GM23338 (cell line): Measurements from ENCODE around the gene C2CD5. TPM values are rescaled to one million over a fixed set of nuclear protein-coding genes. Genes with fewer than 3 reads are reported as not detected.

ENCODE experiments used
- ATAC-seq: fragments of 200-7000 bp; cut with Tn5 transposase; 3 replicates; pipeline ENCODE4 v1.9.1; 2020
- DNase-seq: peaks from one replicate; pipeline ENCODE4 v3.0.0-alpha.2; 2015; ENCODE audit warnings: low spot score
- H2AFZ ChIP-seq: fragments of 200-600 bp; sonication (generic); 2 replicates; pipeline ENCODE4 v1.8.0; 2016; ENCODE audit warnings: antibody characterized with exemption, mild to moderate bottlenecking, moderate library complexity
- H3F3A ChIP-seq: fragments of 200-600 bp; sonication (generic); replicated peaks from 2 replicates; pipeline ENCODE4 v1.8.0; 2017; ENCODE audit warnings: antibody characterized with exemption, mixed run types, low read depth
- H3K27ac ChIP-seq: fragments of 200-600 bp; sonication (generic); 2 replicates; pipeline ENCODE4 v1.6.1; 2016; ENCODE audit warnings: low read depth
- H3K27me3 ChIP-seq: fragments of 200-600 bp; sonication (generic); 2 replicates; pipeline ENCODE4 v1.8.0; 2016; ENCODE audit warnings: mild to moderate bottlenecking, mixed run types, moderate library complexity; ENCODE audit not compliant: insufficient read depth
- H3K36me3 ChIP-seq: fragments of 200-600 bp; sonication (generic); 2 replicates; pipeline ENCODE4 v1.8.0; 2016; ENCODE audit warnings: mild to moderate bottlenecking; ENCODE audit not compliant: insufficient read depth
- H3K4me1 ChIP-seq: fragments of 200-600 bp; sonication (generic); 2 replicates; pipeline ENCODE4 v1.8.0; 2016; ENCODE audit warnings: mild to moderate bottlenecking, moderate library complexity; ENCODE audit not compliant: insufficient read depth
- H3K4me2 ChIP-seq: fragments of 200-600 bp; sonication (generic); 2 replicates; pipeline ENCODE4 v1.7.1; 2017; ENCODE audit warnings: mixed run types
- H3K4me3 ChIP-seq: fragments of 200-600 bp; sonication (generic); 2 replicates; pipeline ENCODE4 v1.6.1; 2016; ENCODE audit warnings: mixed run types
- H3K79me2 ChIP-seq: fragments of 200-600 bp; sonication (generic); replicated peaks from 2 replicates; pipeline ENCODE4 v1.8.0; 2017; ENCODE audit warnings: mild to moderate bottlenecking; ENCODE audit not compliant: insufficient read depth
- H3K9me2 ChIP-seq: fragments of 200-600 bp; sonication (generic); 2 replicates; pipeline ENCODE4 v1.8.0; 2017; ENCODE audit not compliant: insufficient read depth
- H4K20me1 ChIP-seq: fragments of 200-600 bp; sonication (generic); replicated peaks from 2 replicates; pipeline ENCODE4 v1.8.0; 2017; ENCODE audit warnings: mild to moderate bottlenecking; ENCODE audit not compliant: insufficient read depth
- H3K27ac Mint-ChIP-seq: 2 replicates; pipeline ENCODE4 v1.8.0; 2020; ENCODE audit warnings: inconsistent platforms, mild to moderate bottlenecking, moderate library complexity, mixed read lengths
- H3K27me3 Mint-ChIP-seq: 3 replicates; pipeline ENCODE4 v1.8.0; 2022; ENCODE audit warnings: low read depth, mild to moderate bottlenecking, moderate library complexity, mixed read lengths, inconsistent platforms; ENCODE audit not compliant: insufficient read depth, poor library complexity
- H3K36me3 Mint-ChIP-seq: 3 replicates; pipeline ENCODE4 v1.8.0; 2021; ENCODE audit warnings: low read depth, mild to moderate bottlenecking, inconsistent platforms, moderate library complexity, mixed read lengths
- H3K4me1 Mint-ChIP-seq: 3 replicates; pipeline ENCODE4 v1.8.0; 2020; ENCODE audit warnings: mild to moderate bottlenecking, inconsistent platforms, mixed read lengths
- H3K4me3 Mint-ChIP-seq: 3 replicates; pipeline ENCODE4 v1.8.0; 2021; ENCODE audit warnings: moderate library complexity, mild to moderate bottlenecking, inconsistent platforms, mixed read lengths
- H3K9me3 Mint-ChIP-seq: 3 replicates; pipeline ENCODE4 v1.8.0; 2020; ENCODE audit warnings: moderate library complexity, mild to moderate bottlenecking, inconsistent platforms, mixed read lengths
- CREB1 ChIP-seq: fragments of 250-450 bp; sonication (Bioruptor Pico); IDR thresholded peaks from 2 replicates; pipeline ENCODE4 v1.5.0; 2020; ENCODE audit warnings: low read depth, mild to moderate bottlenecking, moderate library complexity
- EZH2phosphoT487 ChIP-seq: fragments of 200-600 bp; sonication (generic); IDR thresholded peaks from one replicate; pipeline ENCODE4 v1.8.1; 2018; ENCODE audit warnings: antibody characterized with exemption; ENCODE audit not compliant: unreplicated experiment
- JUNB ChIP-seq: IDR thresholded peaks from one replicate; pipeline ENCODE4 v1.6.1; 2016; ENCODE audit warnings: antibody characterized with exemption; ENCODE audit not compliant: unreplicated experiment
- NANOG ChIP-seq: IDR thresholded peaks from 2 replicates; pipeline ENCODE4 v1.6.1; 2016; ENCODE audit warnings: antibody characterized with exemption, borderline replicate concordance
- STAT1 ChIP-seq: IDR thresholded peaks from one replicate; pipeline ENCODE4 v1.6.1; 2016; ENCODE audit warnings: antibody characterized with exemption; ENCODE audit not compliant: unreplicated experiment
- ZNF114 ChIP-seq: fragments of 250-450 bp; sonication (Bioruptor Pico); IDR thresholded peaks from 2 replicates; pipeline ENCODE4 v1.5.0; 2020; ENCODE audit warnings: mild to moderate bottlenecking, moderate library complexity
- polyA plus RNA-seq: library from polyadenylated mRNA; unstranded; fragments of >200 nt; fragmentation: Nextera tagmentation; extraction: Ambion mirVana; gene quantifications from 2 replicates; pipeline ENCODE4 v1.2.1, GENCODE V29; 2016
- total RNA-seq: library from RNA; depleted of rRNA; stranded (reverse); fragments of >200 nt; shearing (Covaris generic); gene quantifications from 2 replicates; pipeline ENCODE4 v1.2.3, GENCODE V29; 2014
- TF ChIP-seq, protein P1 (sequence below), 2 experiments: fragments of 200-600 bp in 1 of 2; sonication (generic) in 1 of 2; conservative IDR thresholded peaks; 2 replicates each; pipeline versions ENCODE4 v1.5.1 to v1.6.1; 2016 to 2017; ENCODE audit warnings: antibody characterized with exemption in 2 of 2, low read depth in 2 of 2, mild to moderate bottlenecking in 2 of 2, moderate library complexity in 1 of 2
- TF ChIP-seq, protein P2 (sequence below): fragments of 250-450 bp; sonication (Bioruptor Pico); IDR thresholded peaks from 2 replicates; pipeline ENCODE4 v1.5.0; 2020; ENCODE audit warnings: mild to moderate bottlenecking, moderate library complexity
- TF ChIP-seq, protein P3 (sequence below): IDR thresholded peaks from one replicate; pipeline ENCODE4 v1.6.1; 2018; ENCODE audit warnings: antibody characterized with exemption; ENCODE audit not compliant: unreplicated experiment
- TF ChIP-seq, protein P4 (sequence below): IDR thresholded peaks from 2 replicates; pipeline ENCODE4 v1.6.1; 2016; ENCODE audit warnings: antibody characterized with exemption

Gene C2CD5
- total and polyA plus RNA-seq, 2 experiments from 2014 or later = 22.0 to 68.6 TPM

DNA sequence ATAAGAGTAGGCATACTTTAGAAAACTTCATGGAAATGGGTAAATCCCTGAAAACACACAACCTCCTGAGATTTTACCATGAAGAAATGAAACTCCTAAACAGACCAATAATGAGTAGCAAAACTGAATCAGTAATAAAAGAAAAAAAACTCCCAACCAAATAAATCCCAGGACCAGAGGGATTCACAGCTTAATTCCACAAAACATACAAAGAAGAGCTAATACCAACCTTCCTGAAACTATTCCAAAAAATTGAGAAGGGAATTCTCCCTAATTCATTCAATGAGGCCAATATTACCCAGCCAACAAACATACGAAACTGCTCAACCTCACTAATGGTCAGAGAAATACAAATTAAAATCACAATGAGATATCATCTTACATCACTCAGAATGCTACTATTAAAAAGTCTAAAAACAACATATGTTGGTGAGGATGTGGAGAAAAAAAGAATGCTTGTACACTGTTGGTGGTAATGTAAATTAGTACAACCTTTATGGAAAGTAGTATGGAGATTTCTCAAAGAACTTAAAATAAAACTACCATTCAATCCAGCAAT, 112.6 kb downstream of the C2CD5 start (continued):
- TF ChIP-seq, protein P1, sequence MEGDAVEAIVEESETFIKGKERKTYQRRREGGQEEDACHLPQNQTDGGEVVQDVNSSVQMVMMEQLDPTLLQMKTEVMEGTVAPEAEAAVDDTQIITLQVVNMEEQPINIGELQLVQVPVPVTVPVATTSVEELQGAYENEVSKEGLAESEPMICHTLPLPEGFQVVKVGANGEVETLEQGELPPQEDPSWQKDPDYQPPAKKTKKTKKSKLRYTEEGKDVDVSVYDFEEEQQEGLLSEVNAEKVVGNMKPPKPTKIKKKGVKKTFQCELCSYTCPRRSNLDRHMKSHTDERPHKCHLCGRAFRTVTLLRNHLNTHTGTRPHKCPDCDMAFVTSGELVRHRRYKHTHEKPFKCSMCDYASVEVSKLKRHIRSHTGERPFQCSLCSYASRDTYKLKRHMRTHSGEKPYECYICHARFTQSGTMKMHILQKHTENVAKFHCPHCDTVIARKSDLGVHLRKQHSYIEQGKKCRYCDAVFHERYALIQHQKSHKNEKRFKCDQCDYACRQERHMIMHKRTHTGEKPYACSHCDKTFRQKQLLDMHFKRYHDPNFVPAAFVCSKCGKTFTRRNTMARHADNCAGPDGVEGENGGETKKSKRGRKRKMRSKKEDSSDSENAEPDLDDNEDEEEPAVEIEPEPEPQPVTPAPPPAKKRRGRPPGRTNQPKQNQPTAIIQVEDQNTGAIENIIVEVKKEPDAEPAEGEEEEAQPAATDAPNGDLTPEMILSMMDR (conservative IDR thresholded peaks at IDR 0.05; ENCODE audit: low read depth in 2 of 2) = no peak
- TF ChIP-seq JUNB (no peak), STAT1 (no peak), ZNF114 (no peak)

DNA sequence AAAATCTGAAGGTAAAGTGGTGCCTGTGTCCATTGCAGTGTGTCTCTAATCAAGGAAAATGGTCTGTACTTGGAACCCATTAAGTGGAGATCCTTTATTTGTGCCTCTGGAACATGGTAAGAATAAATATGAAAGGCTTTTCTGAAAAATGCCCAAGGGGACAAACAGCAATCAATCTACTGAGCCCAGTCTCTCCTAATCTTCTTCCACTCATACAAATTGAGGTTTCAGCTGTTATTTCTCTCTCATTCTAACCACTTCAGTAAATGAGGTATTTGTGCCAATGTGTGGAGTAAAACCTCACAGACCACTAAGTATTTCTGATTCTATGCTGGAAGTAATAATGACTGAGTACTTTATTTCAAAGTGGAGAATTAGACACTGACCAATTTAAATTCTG, 127.5 kb downstream of the C2CD5 start:
- H2AFZ ChIP-seq = no peak overlapping the region
- H3K4me3 Mint-ChIP-seq = no peak overlapping the region
- no peaks in the 10 kb centered on the region for H3K27me3 ChIP-seq
- H3K79me2 ChIP-seq = no peaks in the 10 kb centered on the region
- no peaks in the 10 kb centered on the region for H3K4me1 ChIP-seq
- no peaks in the 10 kb centered on the region for H4K20me1 ChIP-seq
- DNase-seq (no peak), ATAC-seq (no peak)
- H3K27me3 Mint-ChIP-seq = no peaks in the 10 kb centered on the region
- no peaks in the 10 kb centered on the region for H3K9me3 Mint-ChIP-seq
- H3K36me3 Mint-ChIP-seq = no peaks in the 10 kb centered on the region
- no peaks in the 10 kb centered on the region for H3K9me2 ChIP-seq
- TF ChIP-seq, protein P2, sequence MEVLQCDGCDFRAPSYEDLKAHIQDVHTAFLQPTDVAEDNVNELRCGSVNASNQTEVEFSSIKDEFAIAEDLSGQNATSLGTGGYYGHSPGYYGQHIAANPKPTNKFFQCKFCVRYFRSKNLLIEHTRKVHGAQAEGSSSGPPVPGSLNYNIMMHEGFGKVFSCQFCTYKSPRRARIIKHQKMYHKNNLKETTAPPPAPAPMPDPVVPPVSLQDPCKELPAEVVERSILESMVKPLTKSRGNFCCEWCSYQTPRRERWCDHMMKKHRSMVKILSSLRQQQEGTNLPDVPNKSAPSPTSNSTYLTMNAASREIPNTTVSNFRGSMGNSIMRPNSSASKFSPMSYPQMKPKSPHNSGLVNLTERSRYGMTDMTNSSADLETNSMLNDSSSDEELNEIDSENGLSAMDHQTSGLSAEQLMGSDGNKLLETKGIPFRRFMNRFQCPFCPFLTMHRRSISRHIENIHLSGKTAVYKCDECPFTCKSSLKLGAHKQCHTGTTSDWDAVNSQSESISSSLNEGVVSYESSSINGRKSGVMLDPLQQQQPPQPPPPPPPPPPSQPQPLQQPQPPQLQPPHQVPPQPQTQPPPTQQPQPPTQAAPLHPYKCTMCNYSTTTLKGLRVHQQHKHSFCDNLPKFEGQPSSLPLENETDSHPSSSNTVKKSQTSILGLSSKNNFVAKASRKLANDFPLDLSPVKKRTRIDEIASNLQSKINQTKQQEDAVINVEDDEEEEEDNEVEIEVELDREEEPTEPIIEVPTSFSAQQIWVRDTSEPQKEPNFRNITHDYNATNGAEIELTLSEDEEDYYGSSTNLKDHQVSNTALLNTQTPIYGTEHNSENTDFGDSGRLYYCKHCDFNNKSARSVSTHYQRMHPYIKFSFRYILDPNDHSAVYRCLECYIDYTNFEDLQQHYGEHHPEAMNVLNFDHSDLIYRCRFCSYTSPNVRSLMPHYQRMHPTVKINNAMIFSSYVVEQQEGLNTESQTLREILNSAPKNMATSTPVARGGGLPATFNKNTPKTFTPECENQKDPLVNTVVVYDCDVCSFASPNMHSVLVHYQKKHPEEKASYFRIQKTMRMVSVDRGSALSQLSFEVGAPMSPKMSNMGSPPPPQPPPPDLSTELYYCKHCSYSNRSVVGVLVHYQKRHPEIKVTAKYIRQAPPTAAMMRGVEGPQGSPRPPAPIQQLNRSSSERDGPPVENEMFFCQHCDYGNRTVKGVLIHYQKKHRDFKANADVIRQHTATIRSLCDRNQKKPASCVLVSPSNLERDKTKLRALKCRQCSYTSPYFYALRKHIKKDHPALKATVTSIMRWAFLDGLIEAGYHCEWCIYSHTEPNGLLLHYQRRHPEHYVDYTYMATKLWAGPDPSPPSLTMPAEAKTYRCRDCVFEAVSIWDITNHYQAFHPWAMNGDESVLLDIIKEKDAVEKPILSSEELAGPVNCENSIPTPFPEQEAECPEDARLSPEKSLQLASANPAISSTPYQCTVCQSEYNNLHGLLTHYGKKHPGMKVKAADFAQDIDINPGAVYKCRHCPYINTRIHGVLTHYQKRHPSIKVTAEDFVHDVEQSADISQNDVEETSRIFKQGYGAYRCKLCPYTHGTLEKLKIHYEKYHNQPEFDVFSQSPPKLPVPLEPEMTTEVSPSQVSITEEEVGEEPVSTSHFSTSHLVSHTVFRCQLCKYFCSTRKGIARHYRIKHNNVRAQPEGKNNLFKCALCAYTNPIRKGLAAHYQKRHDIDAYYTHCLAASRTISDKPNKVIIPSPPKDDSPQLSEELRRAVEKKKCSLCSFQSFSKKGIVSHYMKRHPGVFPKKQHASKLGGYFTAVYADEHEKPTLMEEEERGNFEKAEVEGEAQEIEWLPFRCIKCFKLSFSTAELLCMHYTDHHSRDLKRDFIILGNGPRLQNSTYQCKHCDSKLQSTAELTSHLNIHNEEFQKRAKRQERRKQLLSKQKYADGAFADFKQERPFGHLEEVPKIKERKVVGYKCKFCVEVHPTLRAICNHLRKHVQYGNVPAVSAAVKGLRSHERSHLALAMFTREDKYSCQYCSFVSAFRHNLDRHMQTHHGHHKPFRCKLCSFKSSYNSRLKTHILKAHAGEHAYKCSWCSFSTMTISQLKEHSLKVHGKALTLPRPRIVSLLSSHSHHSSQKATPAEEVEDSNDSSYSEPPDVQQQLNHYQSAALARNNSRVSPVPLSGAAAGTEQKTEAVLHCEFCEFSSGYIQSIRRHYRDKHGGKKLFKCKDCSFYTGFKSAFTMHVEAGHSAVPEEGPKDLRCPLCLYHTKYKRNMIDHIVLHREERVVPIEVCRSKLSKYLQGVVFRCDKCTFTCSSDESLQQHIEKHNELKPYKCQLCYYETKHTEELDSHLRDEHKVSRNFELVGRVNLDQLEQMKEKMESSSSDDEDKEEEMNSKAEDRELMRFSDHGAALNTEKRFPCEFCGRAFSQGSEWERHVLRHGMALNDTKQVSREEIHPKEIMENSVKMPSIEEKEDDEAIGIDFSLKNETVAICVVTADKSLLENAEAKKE = no peak
- TF ChIP-seq JUNB = no peak
- TF ChIP-seq EZH2phosphoT487 = no peak
- TF ChIP-seq NANOG = no peak
- TF ChIP-seq, protein P3, sequence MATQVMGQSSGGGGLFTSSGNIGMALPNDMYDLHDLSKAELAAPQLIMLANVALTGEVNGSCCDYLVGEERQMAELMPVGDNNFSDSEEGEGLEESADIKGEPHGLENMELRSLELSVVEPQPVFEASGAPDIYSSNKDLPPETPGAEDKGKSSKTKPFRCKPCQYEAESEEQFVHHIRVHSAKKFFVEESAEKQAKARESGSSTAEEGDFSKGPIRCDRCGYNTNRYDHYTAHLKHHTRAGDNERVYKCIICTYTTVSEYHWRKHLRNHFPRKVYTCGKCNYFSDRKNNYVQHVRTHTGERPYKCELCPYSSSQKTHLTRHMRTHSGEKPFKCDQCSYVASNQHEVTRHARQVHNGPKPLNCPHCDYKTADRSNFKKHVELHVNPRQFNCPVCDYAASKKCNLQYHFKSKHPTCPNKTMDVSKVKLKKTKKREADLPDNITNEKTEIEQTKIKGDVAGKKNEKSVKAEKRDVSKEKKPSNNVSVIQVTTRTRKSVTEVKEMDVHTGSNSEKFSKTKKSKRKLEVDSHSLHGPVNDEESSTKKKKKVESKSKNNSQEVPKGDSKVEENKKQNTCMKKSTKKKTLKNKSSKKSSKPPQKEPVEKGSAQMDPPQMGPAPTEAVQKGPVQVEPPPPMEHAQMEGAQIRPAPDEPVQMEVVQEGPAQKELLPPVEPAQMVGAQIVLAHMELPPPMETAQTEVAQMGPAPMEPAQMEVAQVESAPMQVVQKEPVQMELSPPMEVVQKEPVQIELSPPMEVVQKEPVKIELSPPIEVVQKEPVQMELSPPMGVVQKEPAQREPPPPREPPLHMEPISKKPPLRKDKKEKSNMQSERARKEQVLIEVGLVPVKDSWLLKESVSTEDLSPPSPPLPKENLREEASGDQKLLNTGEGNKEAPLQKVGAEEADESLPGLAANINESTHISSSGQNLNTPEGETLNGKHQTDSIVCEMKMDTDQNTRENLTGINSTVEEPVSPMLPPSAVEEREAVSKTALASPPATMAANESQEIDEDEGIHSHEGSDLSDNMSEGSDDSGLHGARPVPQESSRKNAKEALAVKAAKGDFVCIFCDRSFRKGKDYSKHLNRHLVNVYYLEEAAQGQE = no peak
- TF ChIP-seq, protein P1 (conservative IDR thresholded peaks at IDR 0.05; ENCODE audit: low read depth in 2 of 2) = no peak
- TF ChIP-seq ZNF114 = no peak
- TF ChIP-seq CREB1 (CRISPR knock-in tag) = no peak
- TF ChIP-seq, protein P4, sequence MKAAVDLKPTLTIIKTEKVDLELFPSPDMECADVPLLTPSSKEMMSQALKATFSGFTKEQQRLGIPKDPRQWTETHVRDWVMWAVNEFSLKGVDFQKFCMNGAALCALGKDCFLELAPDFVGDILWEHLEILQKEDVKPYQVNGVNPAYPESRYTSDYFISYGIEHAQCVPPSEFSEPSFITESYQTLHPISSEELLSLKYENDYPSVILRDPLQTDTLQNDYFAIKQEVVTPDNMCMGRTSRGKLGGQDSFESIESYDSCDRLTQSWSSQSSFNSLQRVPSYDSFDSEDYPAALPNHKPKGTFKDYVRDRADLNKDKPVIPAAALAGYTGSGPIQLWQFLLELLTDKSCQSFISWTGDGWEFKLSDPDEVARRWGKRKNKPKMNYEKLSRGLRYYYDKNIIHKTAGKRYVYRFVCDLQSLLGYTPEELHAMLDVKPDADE = no peak
- H3K4me3 ChIP-seq = no peak overlapping the region
- H3K27ac Mint-ChIP-seq = no peak overlapping the region
- no peaks in the 10 kb centered on the region for H3F3A ChIP-seq
- no peak overlapping the region for H3K27ac ChIP-seq
- no peaks in the 10 kb centered on the region for H3K36me3 ChIP-seq
- H3K4me2 ChIP-seq = no peak overlapping the region
- no peaks in the 10 kb centered on the region for H3K4me1 Mint-ChIP-seq
